Choroid plexus epithelial cell (primary cell): ENCODE results near the gene MRPS23.

Experiments
- DNase-seq: peaks from one replicate; pipeline ENCODE4 v3.0.0-alpha.2; 2010; ENCODE audit warnings: low read depth
- H3K4me3 ChIP-seq: 2 replicates; pipeline ENCODE4 v1.5.1; 2011; ENCODE audit warnings: low read depth, mild to moderate bottlenecking, control low read depth, low read length, moderate library complexity
- CTCF ChIP-seq: conservative IDR thresholded peaks from 2 replicates; pipeline ENCODE4 v1.5.1; 2011; ENCODE audit warnings: low read depth, mild to moderate bottlenecking, control low read depth, inconsistent platforms, low read length, moderate library complexity

MRPS23 gene

GRCh38 chr17:57842280-57842679 is 7.6 kb downstream of the MRPS23 start:
- no peak overlapping the region for H3K4me3 ChIP-seq
- no peak for DNase-seq
- no peak for TF ChIP-seq CTCF

GRCh38 chr17:57839571-57839923 is 10.3 kb downstream of the MRPS23 start:
- no peak for DNase-seq
- no peak overlapping the region for H3K4me3 ChIP-seq
- TF ChIP-seq CTCF, result no peak

- H3K4me3 ChIP-seq, result no peak overlapping the region
- TF ChIP-seq CTCF, result no peak
- DNase-seq, result no peak
These were observed 10.8 kb downstream of the MRPS23 start for GRCh38 chr17:57838857-57839570.

- no peak for DNase-seq
- TF ChIP-seq CTCF, result no peak
- no peak overlapping the region for H3K4me3 ChIP-seq
These were observed 11.4 kb downstream of the MRPS23 start for GRCh38 chr17:57838453-57838852.

- no peak for DNase-seq
- no peak for TF ChIP-seq CTCF
- no peak overlapping the region for H3K4me3 ChIP-seq
These were observed 14.4 kb downstream of the MRPS23 start for GRCh38 chr17:57835333-57835900.

GRCh38 chr17:57834146-57834741 is 15.6 kb downstream of the MRPS23 start:
- H3K4me3 ChIP-seq, result no peak overlapping the region
- no peak for DNase-seq
- no peak for TF ChIP-seq CTCF
